Measurements from ENCODE around the gene STPG2. TPM values are rescaled to one million over a fixed set of nuclear protein-coding genes. Genes with fewer than 3 reads are reported as not detected.
"Not testable (repeated sequence)": the region's sequence is repeated elsewhere in the genome, so short reads cannot be mapped to it uniquely, and the experiment has no call there.

The STPG2 gene
- total and polyA plus RNA-seq, 5 donors: 0.26 to 0.74 (median 0.40) TPM; not detected in 2

- no peak for ATAC-seq
- 63% methylated on average over 1 of the region's 1 CpG for WGBS
- no peak for DNase-seq
- Histone ChIP-seq H3K27me3 (ENCODE audit: control insufficient read depth, insufficient read depth) (no peaks in the 10 kb centered on the region), H3K27ac (ENCODE audit: low read length) (no peak overlapping the region), H3K4me3 (ENCODE audit: low read length) (no peak overlapping the region), H3K9me3 (ENCODE audit: control insufficient read depth, low read length) (no peaks in the 10 kb centered on the region), H3K4me1 (ENCODE audit: control insufficient read depth, insufficient read depth, low read length) (no peaks in the 10 kb centered on the region)
- intact Hi-C loops (cut with DNase I): no loop called here
Observed at GRCh38 chr4:97670703-97671269, 472.5 kb downstream of the STPG2 start.

- H3K27me3 ChIP-seq (ENCODE audit: control insufficient read depth, insufficient read depth): no peaks in the 10 kb centered on the region
- no peak overlapping the region for H3K27ac ChIP-seq (ENCODE audit: low read length)
- peak in 1 of 3 donors; percentile 18 for DNase-seq
- no peaks in the 10 kb centered on the region for H3K4me1 ChIP-seq (ENCODE audit: control insufficient read depth, insufficient read depth, low read length)
- H3K4me3 ChIP-seq (ENCODE audit: low read length): no peak overlapping the region
- 81% methylated on average over 4 of the region's 4 CpGs for WGBS
- H3K9me3 ChIP-seq (ENCODE audit: control insufficient read depth, low read length): peaks cover 2% of the 10 kb centered on the region
- no peak for ATAC-seq
- intact Hi-C loops (cut with DNase I): no loop called here
Observed at GRCh38 chr4:97665553-97665952, 477.7 kb downstream of the STPG2 start.

GRCh38 chr4:97664741-97665140 lies 478.5 kb downstream of the STPG2 start:
- peak in 2 of 3 donors; percentile 17 to 28 for DNase-seq
- H3K4me3 ChIP-seq (ENCODE audit: low read length): no peak overlapping the region
- ATAC-seq: no peak
- H3K27me3 ChIP-seq (ENCODE audit: control insufficient read depth, insufficient read depth): no peaks in the 10 kb centered on the region
- no peaks in the 10 kb centered on the region for H3K4me1 ChIP-seq (ENCODE audit: control insufficient read depth, insufficient read depth, low read length)
- 84% methylated on average over 5 of the region's 5 CpGs for WGBS
- no peak overlapping the region for H3K27ac ChIP-seq (ENCODE audit: low read length)
- H3K9me3 ChIP-seq (ENCODE audit: control insufficient read depth, low read length): peaks cover 2% of the 10 kb centered on the region
- intact Hi-C loops (cut with DNase I): no loop called here

GRCh38 chr4:97662133-97662532 lies 481.1 kb downstream of the STPG2 start:
- H3K27ac ChIP-seq (ENCODE audit: low read length): no peak overlapping the region
- ATAC-seq (no peak), DNase-seq (no peak)
- WGBS: 84% methylated on average over 2 of the region's 2 CpGs
- no peaks in the 10 kb centered on the region for H3K27me3 ChIP-seq (ENCODE audit: control insufficient read depth, insufficient read depth)
- no peaks in the 10 kb centered on the region for H3K4me1 ChIP-seq (ENCODE audit: control insufficient read depth, insufficient read depth, low read length)
- intact Hi-C loops (cut with DNase I): no loop called here
- no peak overlapping the region for H3K4me3 ChIP-seq (ENCODE audit: low read length)
- peaks cover 2% of the 10 kb centered on the region for H3K9me3 ChIP-seq (ENCODE audit: control insufficient read depth, low read length)

- WGBS: 88% methylated on average over 3 of the region's 3 CpGs
- DNase-seq: no peak
- Histone ChIP-seq H3K27me3 (ENCODE audit: control insufficient read depth, insufficient read depth) (no peaks in the 10 kb centered on the region), H3K4me3 (ENCODE audit: low read length) (no peak overlapping the region), H3K9me3 (ENCODE audit: control insufficient read depth, low read length) (no peaks in the 10 kb centered on the region), H3K27ac (ENCODE audit: low read length) (no peak overlapping the region), H3K4me1 (ENCODE audit: control insufficient read depth, insufficient read depth, low read length) (no peaks in the 10 kb centered on the region)
- no peak for ATAC-seq
- intact Hi-C loops (cut with DNase I): no loop called here
Observed at GRCh38 chr4:97656044-97656720, 487.1 kb downstream of the STPG2 start.

GRCh38 chr4:97653701-97654100 lies 489.6 kb downstream of the STPG2 start:
- Histone ChIP-seq H3K27me3 (ENCODE audit: control insufficient read depth, insufficient read depth) (no peaks in the 10 kb centered on the region), H3K4me3 (ENCODE audit: low read length) (no peak overlapping the region), H3K4me1 (ENCODE audit: control insufficient read depth, insufficient read depth, low read length) (no peaks in the 10 kb centered on the region), H3K9me3 (ENCODE audit: control insufficient read depth, low read length) (no peaks in the 10 kb centered on the region), H3K27ac (ENCODE audit: low read length) (no peak overlapping the region)
- ATAC-seq: no peak
- no peak for DNase-seq
- intact Hi-C loops (cut with DNase I): no loop called here
- WGBS: 63% methylated on average over 2 of the region's 2 CpGs

GRCh38 chr4:97646997-97647396 lies 496.3 kb downstream of the STPG2 start:
- H3K4me3 ChIP-seq (ENCODE audit: low read length): no peak overlapping the region
- H3K27me3 ChIP-seq (ENCODE audit: control insufficient read depth, insufficient read depth): no peaks in the 10 kb centered on the region
- ATAC-seq (no peak), DNase-seq (peak in 1 of 3 donors; percentile 60)
- H3K9me3 ChIP-seq (ENCODE audit: control insufficient read depth, low read length): no peaks in the 10 kb centered on the region
- H3K27ac ChIP-seq (ENCODE audit: low read length): no peak overlapping the region
- no peaks in the 10 kb centered on the region for H3K4me1 ChIP-seq (ENCODE audit: control insufficient read depth, insufficient read depth, low read length)
- intact Hi-C loops (cut with DNase I): no loop called here

- Histone ChIP-seq H3K9me3 (ENCODE audit: control insufficient read depth, low read length) (no peaks in the 10 kb centered on the region), H3K27me3 (ENCODE audit: control insufficient read depth, insufficient read depth) (no peaks in the 10 kb centered on the region), H3K4me3 (ENCODE audit: low read length) (no peak overlapping the region), H3K4me1 (ENCODE audit: control insufficient read depth, insufficient read depth, low read length) (no peaks in the 10 kb centered on the region), H3K27ac (ENCODE audit: low read length) (no peak overlapping the region)
- intact Hi-C loops (cut with DNase I): no loop called here
- WGBS: 33% methylated on average over 2 of the region's 2 CpGs
- DNase-seq (no peak), ATAC-seq (no peak)
Observed at GRCh38 chr4:97645071-97645821, 498.0 kb downstream of the STPG2 start.

- intact Hi-C loops (cut with DNase I): no loop called here
- DNase-seq: no peak
- H3K4me3 ChIP-seq (ENCODE audit: low read length): no peak overlapping the region
- no peak overlapping the region for H3K27ac ChIP-seq (ENCODE audit: low read length)
- H3K9me3 ChIP-seq (ENCODE audit: control insufficient read depth, low read length): no peaks in the 10 kb centered on the region
- no peaks in the 10 kb centered on the region for H3K4me1 ChIP-seq (ENCODE audit: control insufficient read depth, insufficient read depth, low read length)
- ATAC-seq: no peak
- H3K27me3 ChIP-seq (ENCODE audit: control insufficient read depth, insufficient read depth): no peaks in the 10 kb centered on the region
Observed at GRCh38 chr4:97643179-97643578, 500.1 kb downstream of the STPG2 start.

GRCh38 chr4:97639961-97640360 lies 503.3 kb downstream of the STPG2 start:
- intact Hi-C loops (cut with DNase I): no loop called here
- 91% methylated on average over 1 of the region's 1 CpG for WGBS
- Histone ChIP-seq H3K27me3 (ENCODE audit: control insufficient read depth, insufficient read depth) (no peaks in the 10 kb centered on the region), H3K27ac (ENCODE audit: low read length) (no peak overlapping the region), H3K4me3 (ENCODE audit: low read length) (no peak overlapping the region), H3K4me1 (ENCODE audit: control insufficient read depth, insufficient read depth, low read length) (no peaks in the 10 kb centered on the region), H3K9me3 (ENCODE audit: control insufficient read depth, low read length) (no peaks in the 10 kb centered on the region)
- no peak for DNase-seq
- ATAC-seq: no peak

GRCh38 chr4:97633831-97634230 lies 509.4 kb downstream of the STPG2 start:
- H3K9me3 ChIP-seq (ENCODE audit: control insufficient read depth, low read length); H3K27ac ChIP-seq (ENCODE audit: low read length); H3K4me3 ChIP-seq (ENCODE audit: low read length); H3K27me3 ChIP-seq (ENCODE audit: control insufficient read depth, insufficient read depth); ATAC-seq; DNase-seq; H3K4me1 ChIP-seq (ENCODE audit: control insufficient read depth, insufficient read depth, low read length); intact Hi-C loops (cut with DNase I): not testable (repeated sequence)
- 66% methylated on average over 8 of the region's 8 CpGs for WGBS

Measured in right cardiac atrium (tissue), 5 donors.